ENCODE measurements around the gene NOC4L. TPM values are rescaled to one million over a fixed set of nuclear protein-coding genes. Genes with fewer than 3 reads are reported as not detected.

The NOC4L gene
- total RNA-seq, 2 experiments from 2014 or later, result 31.0 to 47.6 TPM

GRCh38 chr12:132164426-132164825 lies 20.2 kb downstream of the NOC4L start:
- H2AFZ ChIP-seq (ENCODE audit: low read length), result no peak overlapping the region
- H3K4me3 ChIP-seq (ENCODE audit: low read depth, low read length, poor library complexity, severe bottlenecking), result no peak overlapping the region
- intact Hi-C loops (cut with micrococcal nuclease; ENCODE audit: unreplicated experiment), result no loop called here
- TF ChIP-seq CTCF (conservative IDR thresholded peaks at IDR 0.05; ENCODE audit: low read length) (no peak), EZH2phosphoT487 (IDR thresholded peaks at IDR 0.05; ENCODE audit: borderline replicate concordance, low read depth, low read length) (no peak)
- ChIA-PET CTCF (ENCODE audit: unreplicated experiment) (no interaction called here), POLR2A (no interaction called here)
- H3K36me3 ChIP-seq (ENCODE audit: insufficient read depth, low read length), result no peaks in the 10 kb centered on the region
- BruUV-seq (replicated peaks), result no TSS peak
- H3K79me2 ChIP-seq (ENCODE audit: insufficient read depth, low read depth, low read length), result no peaks in the 10 kb centered on the region
- no peaks in the 10 kb centered on the region for H3K9me2 ChIP-seq (ENCODE audit: insufficient read depth, low read length)
- 0 out of 2 replicates have a peak, but pooled peaks cover 4% of the 10 kb centered on the region for H3K9me3 ChIP-seq (ENCODE audit: low read length)
- no peaks in the 10 kb centered on the region for H4K20me1 ChIP-seq (ENCODE audit: insufficient read depth, low read length)
- no peak overlapping the region for H3K27ac ChIP-seq (ENCODE audit: low read depth, low read length, poor library complexity, severe bottlenecking)
- no peak for DNase-seq (ENCODE audit: low spot score)
- H3K4me2 ChIP-seq (ENCODE audit: low read length), result no peak overlapping the region
- no peaks in the 10 kb centered on the region for H3K4me1 ChIP-seq (ENCODE audit: insufficient read depth, low read length, poor library complexity, severe bottlenecking)

- POLR2A ChIA-PET, result no interaction called here
- intact Hi-C loops (cut with micrococcal nuclease; ENCODE audit: unreplicated experiment), result no loop called here
These were observed 21.3 kb downstream of the NOC4L start for GRCh38 chr12:132165584-132165983.

More at GRCh38 chr12:132165584-132165983, 21.3 kb downstream of the NOC4L start:
- Histone ChIP-seq H3K9me2 (ENCODE audit: insufficient read depth, low read length) (no peaks in the 10 kb centered on the region), H3K4me1 (ENCODE audit: insufficient read depth, low read length, poor library complexity, severe bottlenecking) (no peaks in the 10 kb centered on the region), H3K4me3 (ENCODE audit: low read depth, low read length, poor library complexity, severe bottlenecking) (no peak overlapping the region), H3K36me3 (ENCODE audit: insufficient read depth, low read length) (no peaks in the 10 kb centered on the region), H3K4me2 (ENCODE audit: low read length) (no peak overlapping the region), H3K79me2 (ENCODE audit: insufficient read depth, low read depth, low read length) (no peaks in the 10 kb centered on the region), H4K20me1 (ENCODE audit: insufficient read depth, low read length) (no peaks in the 10 kb centered on the region), H3K9me3 (ENCODE audit: low read length) (0 out of 2 replicates have a peak, but pooled peaks cover 4% of the 10 kb centered on the region), H3K27ac (ENCODE audit: low read depth, low read length, poor library complexity, severe bottlenecking) (no peak overlapping the region), H2AFZ (ENCODE audit: low read length) (no peak overlapping the region)
- CTCF ChIA-PET (ENCODE audit: unreplicated experiment), result no interaction called here
- BruUV-seq (replicated peaks), result no TSS peak
- DNase-seq (ENCODE audit: low spot score), result no peak
- TF ChIP-seq CTCF (conservative IDR thresholded peaks at IDR 0.05; ENCODE audit: low read length) (no peak), EZH2phosphoT487 (IDR thresholded peaks at IDR 0.05; ENCODE audit: borderline replicate concordance, low read depth, low read length) (no peak)
